SW 1271 (cell line): ENCODE measurements around the gene GSK3B.
A peak's percentile ranks its signal among the peaks of the same experiment; 100 is the strongest.

Experiments used
- DNase-seq, 2 experiments: peaks; one replicate each; lab custom pipeline; 2025; lab: John Stamatoyannopoulos, UW

Gene GSK3B

GRCh38 chr3:120093911-120094775 is at the start of gene GSK3B:
Gene GSK3B (minus strand): TSS chr3:120094447. CDS start chr3:120093434, 1,013 bp downstream.
- peak in 1 of 2 experiments; percentile 86 for DNase-seq

- DNase-seq, result peak in 1 of 2 experiments; percentile 19
These were observed 49.4 kb upstream of the GSK3B start for GRCh38 chr3:120143676-120144075.

- no peak for DNase-seq
These were observed 48.0 kb upstream of the GSK3B start for GRCh38 chr3:120142236-120142635.

- DNase-seq, result no peak
These were observed 46.0 kb upstream of the GSK3B start for GRCh38 chr3:120140098-120140742.

- no peak for DNase-seq
These were observed 44.9 kb upstream of the GSK3B start for GRCh38 chr3:120139140-120139539.

- peak in 1 of 2 experiments; percentile 23 for DNase-seq
These were observed 43.3 kb upstream of the GSK3B start for GRCh38 chr3:120137548-120137947.

- DNase-seq, result no peak
These were observed 36.4 kb upstream of the GSK3B start for GRCh38 chr3:120130656-120131055.

GRCh38 chr3:120129718-120130513 is 35.7 kb upstream of the GSK3B start:
- no peak for DNase-seq

GRCh38 chr3:120129051-120129450 is 34.8 kb upstream of the GSK3B start:
- no peak for DNase-seq

- no peak for DNase-seq
These were observed 31.7 kb upstream of the GSK3B start for GRCh38 chr3:120125992-120126391.

GRCh38 chr3:120119846-120120510 is 25.7 kb upstream of the GSK3B start:
- DNase-seq, result no peak

GRCh38 chr3:120114981-120115380 is 20.7 kb upstream of the GSK3B start:
- DNase-seq, result no peak

- no peak for DNase-seq
These were observed 20.1 kb upstream of the GSK3B start for GRCh38 chr3:120114376-120114775.

GRCh38 chr3:120113128-120114116 is 19.2 kb upstream of the GSK3B start:
- peak; percentile 15 to 69 for DNase-seq

- no peak for DNase-seq
These were observed 17.7 kb upstream of the GSK3B start for GRCh38 chr3:120111898-120112297.

- DNase-seq, result no peak
These were observed 9.0 kb upstream of the GSK3B start for GRCh38 chr3:120103276-120103675.

GRCh38 chr3:120102674-120103073 is 8.4 kb upstream of the GSK3B start:
- DNase-seq, result no peak

GRCh38 chr3:120102232-120102631 is 8.0 kb upstream of the GSK3B start:
- no peak for DNase-seq

- no peak for DNase-seq
These were observed 7.4 kb upstream of the GSK3B start for GRCh38 chr3:120101624-120102023.

- no peak for DNase-seq
These were observed 6.5 kb upstream of the GSK3B start for GRCh38 chr3:120100711-120101110.

- no peak for DNase-seq
These were observed 4.5 kb upstream of the GSK3B start for GRCh38 chr3:120098710-120099109.
